ENCODE measurements around the gene KCNK7.
A peak's percentile ranks its signal among the peaks of the same experiment; 100 is the strongest.

The KCNK7 gene

DNA sequence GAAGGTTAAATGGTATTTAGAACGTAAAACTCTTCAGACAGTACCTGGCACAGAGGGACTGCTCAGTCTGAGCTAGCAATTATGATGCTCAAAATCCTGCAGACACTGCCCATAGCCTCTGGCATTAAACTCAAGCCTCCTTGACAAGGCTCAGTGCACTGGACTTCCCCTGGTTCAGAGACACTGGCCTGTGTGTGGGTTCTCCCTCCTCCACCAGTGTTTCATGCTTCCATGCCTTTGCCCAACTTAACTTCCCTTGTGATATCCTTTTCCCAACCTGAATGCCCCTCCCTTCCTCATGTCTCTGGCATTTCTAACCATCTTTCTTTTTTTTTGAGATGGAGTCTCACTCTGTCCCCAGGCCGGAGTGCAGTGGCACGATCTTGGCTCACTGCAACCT, 46.5 kb downstream of the KCNK7 start:
- no peak overlapping the region for H3K27ac ChIP-seq (ENCODE audit: low read depth, low read length)
- H3K4me3 ChIP-seq (ENCODE audit: low read depth, low read length): no peak overlapping the region
- H3K9ac ChIP-seq (ENCODE audit: low read length): no peak overlapping the region
- H3K27me3 ChIP-seq (ENCODE audit: control insufficient read depth, insufficient read depth, low read length): peaks cover 61% of the 10 kb centered on the region
- H3K9me3 ChIP-seq (ENCODE audit: control insufficient read depth, insufficient read depth, low read depth, low read length): no peaks in the 10 kb centered on the region
- no peaks in the 10 kb centered on the region for H3K36me3 ChIP-seq (ENCODE audit: control insufficient read depth, insufficient read depth, low read length)
- H3K4me1 ChIP-seq (ENCODE audit: control insufficient read depth, insufficient read depth, low read length): peaks cover 23% of the 10 kb centered on the region

DNA sequence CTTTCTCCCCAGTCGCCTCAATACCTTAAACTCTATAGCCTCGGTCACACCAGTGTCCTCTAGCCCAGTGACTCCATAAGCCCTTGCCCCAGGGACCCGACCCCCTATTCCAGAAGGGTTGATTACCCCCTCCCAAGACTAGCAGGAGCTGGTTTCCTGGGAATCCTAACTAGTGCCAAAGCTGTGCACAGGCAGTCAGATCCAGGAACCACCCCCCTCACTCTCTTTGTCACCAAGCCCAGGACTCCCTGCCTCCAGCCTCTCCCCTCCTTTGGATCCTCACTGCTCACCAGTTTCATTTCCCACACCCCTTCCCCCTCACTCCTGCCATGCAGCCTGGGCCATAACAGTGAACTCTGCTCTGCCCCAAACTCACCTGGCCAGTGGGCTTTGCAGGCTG, 47.2 kb downstream of the KCNK7 start:
- H3K36me3 ChIP-seq (ENCODE audit: control insufficient read depth, insufficient read depth, low read length): no peaks in the 10 kb centered on the region

DNA sequence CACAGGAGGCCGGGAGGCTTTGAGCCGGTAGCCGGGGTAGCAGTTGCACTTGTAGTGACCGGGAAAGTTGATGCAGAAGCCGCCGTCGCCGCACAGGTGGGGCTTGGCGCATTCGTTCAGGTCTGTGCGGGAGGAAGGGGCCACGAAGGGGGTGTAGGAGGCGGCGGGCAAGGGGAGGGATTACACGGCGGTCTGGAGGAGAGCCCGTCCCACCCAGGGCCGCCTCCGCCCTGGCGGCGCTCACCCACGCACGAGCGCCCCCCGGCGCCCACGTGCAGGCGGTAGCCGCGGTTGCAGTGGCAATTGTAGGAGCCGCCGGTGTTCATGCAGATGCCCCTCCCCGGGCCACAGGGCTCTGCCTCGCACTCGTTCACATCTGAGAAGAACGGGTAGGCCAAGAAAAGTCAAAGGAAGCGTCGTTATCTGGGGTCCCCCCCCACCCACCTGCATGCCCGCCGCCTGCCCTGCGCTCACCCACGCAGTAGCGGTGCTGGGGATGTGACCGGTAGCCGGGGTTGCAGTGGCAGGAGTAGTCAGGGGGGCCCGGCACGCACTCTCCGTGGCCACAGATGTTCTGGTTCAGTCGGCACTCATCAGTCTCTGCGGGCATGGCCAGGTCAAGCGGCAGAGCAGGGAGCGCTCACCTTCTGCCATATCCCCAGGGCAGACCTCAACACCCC, 48.0 kb downstream of the KCNK7 start:
- Histone ChIP-seq H3K27ac (ENCODE audit: low read depth, low read length) (no peak overlapping the region), H3K4me1 (ENCODE audit: control insufficient read depth, insufficient read depth, low read length) (peaks cover 18% of the 10 kb centered on the region), H3K9me3 (ENCODE audit: control insufficient read depth, insufficient read depth, low read depth, low read length) (no peaks in the 10 kb centered on the region), H3K36me3 (ENCODE audit: control insufficient read depth, insufficient read depth, low read length) (no peaks in the 10 kb centered on the region), H3K27me3 (ENCODE audit: control insufficient read depth, insufficient read depth, low read length) (peaks cover 62% of the 10 kb centered on the region), H3K4me3 (ENCODE audit: low read depth, low read length) (peak overlapping the region; percentile 28; the same call in 1 of the 2 replicates), H3K9ac (ENCODE audit: low read length) (no peak overlapping the region)

More for the DNA sequence above, 47.2 kb downstream of the KCNK7 start:
- Histone ChIP-seq H3K9me3 (ENCODE audit: control insufficient read depth, insufficient read depth, low read depth, low read length) (no peaks in the 10 kb centered on the region), H3K4me1 (ENCODE audit: control insufficient read depth, insufficient read depth, low read length) (peaks cover 20% of the 10 kb centered on the region), H3K4me3 (ENCODE audit: low read depth, low read length) (no peak overlapping the region), H3K27ac (ENCODE audit: low read depth, low read length) (no peak overlapping the region), H3K27me3 (ENCODE audit: control insufficient read depth, insufficient read depth, low read length) (peaks cover 62% of the 10 kb centered on the region), H3K9ac (ENCODE audit: low read length) (no peak overlapping the region)

DNA sequence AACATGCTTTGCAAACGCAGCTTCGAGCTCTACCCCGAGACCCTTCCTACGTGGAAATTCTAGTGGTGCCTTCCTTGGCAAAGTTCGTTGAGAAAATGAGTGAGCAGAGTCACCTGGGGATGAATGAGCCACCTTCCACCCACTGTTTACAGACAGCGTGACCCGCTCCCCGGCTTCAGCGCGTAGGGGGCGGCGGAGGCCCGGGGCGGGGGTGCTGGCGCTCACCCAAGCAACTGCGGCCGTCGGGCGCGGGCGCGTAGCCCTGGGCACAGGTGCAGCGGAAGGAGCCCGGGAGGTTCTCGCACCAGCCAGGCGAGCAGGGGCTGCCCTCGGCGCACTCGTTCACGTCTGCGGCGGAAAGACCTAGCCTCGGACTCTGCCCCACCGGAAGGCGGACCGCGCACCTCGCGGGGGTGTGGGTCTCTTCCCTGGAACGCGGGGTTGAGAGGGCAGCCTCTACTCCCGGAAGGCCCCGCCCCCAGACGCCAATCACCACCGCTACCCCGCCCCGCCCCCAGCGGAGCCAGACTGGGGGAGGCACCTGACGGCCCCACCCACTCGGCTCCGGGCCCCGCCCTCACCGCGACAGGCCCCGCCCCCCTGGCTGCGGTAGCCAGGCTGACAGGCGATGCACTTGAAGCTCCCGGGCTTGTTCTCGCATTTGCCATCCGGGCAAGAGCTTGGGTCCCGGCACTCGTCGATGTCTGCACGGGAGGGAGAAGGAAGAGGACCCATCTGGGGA, 49.2 kb downstream of the KCNK7 start:
- peaks cover 68% of the 10 kb centered on the region for H3K27me3 ChIP-seq (ENCODE audit: control insufficient read depth, insufficient read depth, low read length)
- no peak overlapping the region for H3K27ac ChIP-seq (ENCODE audit: low read depth, low read length)
- no peaks in the 10 kb centered on the region for H3K9me3 ChIP-seq (ENCODE audit: control insufficient read depth, insufficient read depth, low read depth, low read length)
- no peak overlapping the region for H3K9ac ChIP-seq (ENCODE audit: low read length)
- H3K4me1 ChIP-seq (ENCODE audit: control insufficient read depth, insufficient read depth, low read length): peaks cover 11% of the 10 kb centered on the region
- H3K36me3 ChIP-seq (ENCODE audit: control insufficient read depth, insufficient read depth, low read length): no peaks in the 10 kb centered on the region
- peak overlapping the region; percentile 74 for H3K4me3 ChIP-seq (ENCODE audit: low read depth, low read length)

DNA sequence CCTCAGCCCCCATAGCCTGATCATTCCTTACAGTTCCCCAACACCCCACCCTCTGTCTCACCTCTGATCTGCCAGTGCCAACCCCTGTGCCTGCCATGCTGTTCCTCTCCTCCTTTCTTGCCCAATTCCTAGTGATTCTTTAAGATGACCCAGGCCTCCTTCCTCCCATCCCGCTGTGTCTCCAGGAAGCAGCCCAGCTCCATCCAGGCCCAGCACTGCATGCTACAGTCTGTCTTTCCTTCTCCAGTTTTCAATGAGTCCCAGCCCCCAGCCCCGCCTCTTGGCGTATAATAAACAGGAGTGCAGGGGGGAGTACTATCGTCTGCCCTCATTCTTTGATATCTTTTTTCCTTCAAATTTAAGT, 49.8 kb downstream of the KCNK7 start:
- no peak overlapping the region for H3K9ac ChIP-seq (ENCODE audit: low read length)
- H3K27ac ChIP-seq (ENCODE audit: low read depth, low read length): no peak overlapping the region
- peak overlapping the region; percentile 74 for H3K4me3 ChIP-seq (ENCODE audit: low read depth, low read length)

More for the DNA sequence above, 49.8 kb downstream of the KCNK7 start:
- Histone ChIP-seq H3K36me3 (ENCODE audit: control insufficient read depth, insufficient read depth, low read length) (no peaks in the 10 kb centered on the region), H3K4me1 (ENCODE audit: control insufficient read depth, insufficient read depth, low read length) (peaks cover 12% of the 10 kb centered on the region), H3K9me3 (ENCODE audit: control insufficient read depth, insufficient read depth, low read depth, low read length) (no peaks in the 10 kb centered on the region), H3K27me3 (ENCODE audit: control insufficient read depth, insufficient read depth, low read length) (peaks cover 63% of the 10 kb centered on the region)

All from HUES6 (cell line).